Cardiac muscle cell (in vitro differentiated cells and primary cell): ENCODE data around the gene KIF25. TPM values are rescaled to one million over a fixed set of nuclear protein-coding genes. Genes with fewer than 3 reads are reported as not detected.
A peak's percentile ranks its signal among the peaks of the same experiment; 100 is the strongest.

Experiments
- DNase-seq, 2 donors: peaks; one replicate each; pipeline versions ENCODE4 v3.0.0 to v3.0.0-alpha.2; 2010 to 2017; ENCODE audit warnings: low read depth in 1 of 2, low spot score in 1 of 2
- H3K27ac ChIP-seq: fragments of 200-600 bp; sonication (generic); 2 replicates; pipeline ENCODE4 v1.5.1; 2016
- H3K27me3 ChIP-seq: fragments of 200-600 bp; sonication (generic); 2 replicates; pipeline ENCODE4 v1.6.0; 2016; ENCODE audit warnings: control low read depth
- H3K36me3 ChIP-seq: fragments of 200-600 bp; sonication (generic); 2 replicates; pipeline ENCODE4 v1.5.1; 2016; ENCODE audit warnings: control low read depth
- H3K4me1 ChIP-seq: fragments of 200-600 bp; sonication (generic); 2 replicates; pipeline ENCODE4 v1.8.1; 2017; ENCODE audit warnings: low read depth, mild to moderate bottlenecking, mixed run types
- H3K4me3 ChIP-seq: fragments of 200-600 bp; sonication (generic); 2 replicates; pipeline ENCODE4 v1.5.1; 2016; ENCODE audit warnings: mild to moderate bottlenecking
- H3K9me3 ChIP-seq: fragments of 200-600 bp; sonication (generic); 2 replicates; pipeline ENCODE4 v1.5.1; 2017; ENCODE audit warnings: low read depth, mild to moderate bottlenecking, control low read depth
- polyA plus RNA-seq: library from polyadenylated mRNA; unstranded; fragments of >200 nt; fragmentation: Nextera tagmentation; extraction: Ambion mirVana; gene quantifications from 2 replicates; pipeline ENCODE4 v1.2.1, GENCODE V29; 2016
- total RNA-seq: library from RNA; depleted of rRNA; stranded (reverse); fragments of >200 nt; gene quantifications from 2 replicates; pipeline ENCODE4 v1.2.3, GENCODE V29; 2016
- TF ChIP-seq, protein P1 (sequence below): IDR thresholded peaks from 2 replicates; pipeline ENCODE4 v1.5.1; 2012; ENCODE audit warnings: low read depth, mild to moderate bottlenecking, low read length

The KIF25 gene
- total and polyA plus RNA-seq, 2 experiments from 2014 or later: 0.40 to 1.6 TPM

DNA sequence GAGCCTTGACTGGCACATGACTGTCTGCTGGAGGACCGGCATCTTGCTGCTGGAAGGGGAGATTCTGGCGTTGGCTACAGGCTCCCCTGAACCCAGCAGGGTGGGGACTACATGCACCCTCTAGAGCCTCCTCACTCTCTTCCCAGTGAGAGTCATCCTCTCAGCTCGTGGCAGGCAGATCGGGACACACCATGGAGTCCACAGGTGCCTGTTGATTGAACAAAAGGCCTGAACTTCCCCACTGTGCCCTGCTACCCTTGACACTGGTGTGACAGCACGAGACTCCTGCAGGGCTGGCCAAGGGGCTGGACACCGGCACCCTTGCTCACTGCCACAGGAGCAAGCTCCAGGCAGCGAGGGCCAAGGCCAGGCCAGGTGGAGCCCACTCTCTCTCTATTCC lies 73.3 kb downstream of the KIF25 start:
- no peak overlapping the region for H3K27ac ChIP-seq
- no peak for DNase-seq
- TF ChIP-seq, protein P1, sequence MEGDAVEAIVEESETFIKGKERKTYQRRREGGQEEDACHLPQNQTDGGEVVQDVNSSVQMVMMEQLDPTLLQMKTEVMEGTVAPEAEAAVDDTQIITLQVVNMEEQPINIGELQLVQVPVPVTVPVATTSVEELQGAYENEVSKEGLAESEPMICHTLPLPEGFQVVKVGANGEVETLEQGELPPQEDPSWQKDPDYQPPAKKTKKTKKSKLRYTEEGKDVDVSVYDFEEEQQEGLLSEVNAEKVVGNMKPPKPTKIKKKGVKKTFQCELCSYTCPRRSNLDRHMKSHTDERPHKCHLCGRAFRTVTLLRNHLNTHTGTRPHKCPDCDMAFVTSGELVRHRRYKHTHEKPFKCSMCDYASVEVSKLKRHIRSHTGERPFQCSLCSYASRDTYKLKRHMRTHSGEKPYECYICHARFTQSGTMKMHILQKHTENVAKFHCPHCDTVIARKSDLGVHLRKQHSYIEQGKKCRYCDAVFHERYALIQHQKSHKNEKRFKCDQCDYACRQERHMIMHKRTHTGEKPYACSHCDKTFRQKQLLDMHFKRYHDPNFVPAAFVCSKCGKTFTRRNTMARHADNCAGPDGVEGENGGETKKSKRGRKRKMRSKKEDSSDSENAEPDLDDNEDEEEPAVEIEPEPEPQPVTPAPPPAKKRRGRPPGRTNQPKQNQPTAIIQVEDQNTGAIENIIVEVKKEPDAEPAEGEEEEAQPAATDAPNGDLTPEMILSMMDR: no peak
- no peaks in the 10 kb centered on the region for H3K9me3 ChIP-seq
- no peak overlapping the region for H3K4me3 ChIP-seq
- no peaks in the 10 kb centered on the region for H3K27me3 ChIP-seq
- no peaks in the 10 kb centered on the region for H3K36me3 ChIP-seq
- no peaks in the 10 kb centered on the region for H3K4me1 ChIP-seq

DNA sequence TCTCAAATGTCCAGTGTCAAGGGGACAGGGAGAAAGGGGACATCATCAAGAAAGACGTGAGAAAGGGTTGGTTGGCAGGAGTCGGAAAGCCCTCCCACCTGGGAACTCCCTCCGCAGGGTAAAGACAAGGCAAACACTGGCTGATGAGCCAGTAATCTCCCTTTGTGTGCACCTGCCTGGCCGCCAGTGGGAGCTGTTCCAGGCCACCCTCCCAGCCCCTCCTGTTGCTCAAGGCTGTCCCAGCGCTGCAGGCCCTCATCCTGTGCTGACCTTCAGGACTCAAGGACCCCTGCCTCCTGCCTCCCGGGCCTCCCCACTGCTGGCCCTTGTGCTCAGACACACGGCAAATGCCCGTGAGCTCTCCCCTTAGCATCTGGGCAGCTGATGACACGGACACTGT lies 74.1 kb downstream of the KIF25 start:
- H3K36me3 ChIP-seq: no peaks in the 10 kb centered on the region
- H3K4me1 ChIP-seq: no peaks in the 10 kb centered on the region
- no peak overlapping the region for H3K4me3 ChIP-seq
- no peak overlapping the region for H3K27ac ChIP-seq
- peak in 1 of 2 donors; percentile 29 for DNase-seq
- no peaks in the 10 kb centered on the region for H3K27me3 ChIP-seq
- TF ChIP-seq, protein P1: no peak
- H3K9me3 ChIP-seq: no peaks in the 10 kb centered on the region

DNA sequence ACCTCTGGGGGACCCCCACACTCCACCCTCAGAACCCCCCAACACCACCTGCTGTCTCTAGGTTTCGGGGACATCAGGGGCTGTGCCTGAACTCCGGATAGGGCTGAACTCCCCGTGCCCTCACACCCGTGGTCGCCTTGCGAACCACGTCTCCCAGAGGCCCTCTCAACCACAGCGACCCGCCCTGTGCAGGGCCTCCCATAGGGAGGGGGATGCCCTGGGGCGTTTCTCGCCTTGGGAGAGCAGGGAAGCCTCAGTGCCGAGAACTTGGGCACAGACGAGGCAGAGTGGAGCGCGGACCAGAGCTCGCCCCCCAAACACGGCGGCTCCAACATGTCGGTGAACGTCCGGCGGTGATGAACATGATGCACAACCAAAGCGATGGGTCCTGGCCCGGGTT lies 74.8 kb downstream of the KIF25 start:
- no peak for DNase-seq
- Histone ChIP-seq H3K4me3 (no peak overlapping the region), H3K36me3 (no peaks in the 10 kb centered on the region), H3K4me1 (no peaks in the 10 kb centered on the region), H3K9me3 (no peaks in the 10 kb centered on the region), H3K27ac (no peak overlapping the region), H3K27me3 (no peaks in the 10 kb centered on the region)
- TF ChIP-seq, protein P1: no peak

DNA sequence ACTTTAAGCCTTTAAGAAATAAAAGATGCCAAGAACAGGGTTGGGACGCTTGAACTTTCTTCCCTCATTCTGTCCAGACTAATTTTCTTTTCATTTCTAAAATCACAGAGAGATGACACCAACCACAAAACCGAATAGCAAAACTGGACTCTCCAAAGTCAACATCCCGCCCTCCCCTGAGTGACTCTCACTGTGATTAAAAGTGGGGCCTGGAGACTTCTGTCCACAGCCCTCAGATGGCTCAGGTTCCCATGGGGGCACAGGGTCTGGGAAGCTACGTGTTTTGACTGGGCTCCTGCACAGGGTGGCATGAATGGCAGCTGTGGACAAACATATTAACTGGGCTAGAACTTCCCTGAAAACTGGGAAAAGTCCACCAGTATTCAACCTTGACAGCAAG lies 75.3 kb downstream of the KIF25 start:
- no peaks in the 10 kb centered on the region for H3K9me3 ChIP-seq
- no peak overlapping the region for H3K4me3 ChIP-seq
- no peaks in the 10 kb centered on the region for H3K36me3 ChIP-seq
- TF ChIP-seq, protein P1: no peak
- no peaks in the 10 kb centered on the region for H3K27me3 ChIP-seq
- no peaks in the 10 kb centered on the region for H3K4me1 ChIP-seq
- H3K27ac ChIP-seq: no peak overlapping the region
- no peak for DNase-seq

DNA sequence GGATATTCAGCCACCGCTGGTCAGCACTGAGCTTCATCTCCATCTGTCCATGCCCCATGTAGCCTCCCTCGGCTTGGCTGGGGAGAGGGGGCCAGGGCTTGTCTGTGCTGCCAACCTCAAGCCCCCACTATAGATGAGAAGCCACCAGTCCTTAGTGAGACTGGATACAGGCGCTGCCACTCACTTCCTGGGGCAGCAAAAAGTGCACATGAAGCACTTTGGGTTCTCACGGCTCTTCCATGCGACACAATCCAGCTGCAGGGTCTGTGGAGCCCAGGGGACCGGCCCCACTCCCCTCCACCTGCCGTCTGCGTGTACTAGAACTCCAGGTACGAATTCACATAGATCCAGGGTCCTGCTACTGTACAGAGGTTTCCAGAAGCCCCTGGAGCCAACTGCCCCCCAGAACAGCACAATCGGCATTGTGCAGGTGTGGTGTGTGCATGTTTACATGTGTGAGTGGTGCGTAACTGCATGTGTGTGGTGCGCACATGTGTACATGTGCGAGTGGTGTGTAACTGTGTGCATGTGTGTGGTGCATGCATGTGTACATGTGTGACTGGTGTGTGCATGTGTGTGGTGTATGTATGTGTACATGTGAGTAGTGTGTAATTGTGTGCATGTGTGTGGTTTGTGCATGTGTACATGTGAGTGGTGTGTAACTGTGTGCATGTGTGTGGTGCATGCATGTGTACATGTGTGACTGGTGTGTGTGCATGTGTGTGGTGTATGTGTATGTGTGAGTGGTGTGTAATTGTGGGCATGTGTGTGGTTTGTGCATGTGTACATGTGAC lies 76.7 kb downstream of the KIF25 start:
- no peaks in the 10 kb centered on the region for H3K27me3 ChIP-seq
- H3K9me3 ChIP-seq: no peaks in the 10 kb centered on the region
- TF ChIP-seq, protein P1: no peak
- H3K36me3 ChIP-seq: no peaks in the 10 kb centered on the region
- DNase-seq: no peak
- no peak overlapping the region for H3K27ac ChIP-seq
- no peaks in the 10 kb centered on the region for H3K4me1 ChIP-seq
- no peak overlapping the region for H3K4me3 ChIP-seq
